NCI-H526 (cell line): ENCODE data around the gene RHOT2.

ENCODE experiments used
- DNase-seq, 2 experiments: peaks; one replicate each; lab custom pipeline; 2025; lab: John Stamatoyannopoulos, UW

The RHOT2 gene

GRCh38 chr16:647173-647902 lies 20.6 kb upstream of the RHOT2 start:
- DNase-seq: no peak

- peak in 1 of 2 experiments; percentile 71 for DNase-seq
These were observed 19.7 kb upstream of the RHOT2 start for GRCh38 chr16:648071-648780.

- DNase-seq: peak; percentile 74 to 93
These were observed 18.9 kb upstream of the RHOT2 start, which contains the start of gene WDR90 for GRCh38 chr16:648781-649589. TSS of gene WDR90 (plus strand) at chr16:649365. CDS start at chr16:649417, 52 bp downstream.

GRCh38 chr16:649631-650030 lies 18.3 kb upstream of the RHOT2 start:
- DNase-seq: peak in 1 of 2 experiments; percentile 20

- DNase-seq: no peak
These were observed 16.1 kb upstream of the RHOT2 start for GRCh38 chr16:651844-652243.

GRCh38 chr16:652454-653305 lies 15.3 kb upstream of the RHOT2 start:
- no peak for DNase-seq

GRCh38 chr16:654034-654433 lies 13.9 kb upstream of the RHOT2 start:
- DNase-seq: no peak

GRCh38 chr16:657487-657886 lies 10.4 kb upstream of the RHOT2 start:
- no peak for DNase-seq

GRCh38 chr16:658679-659571 lies 9.0 kb upstream of the RHOT2 start:
- DNase-seq: no peak

GRCh38 chr16:659618-660017 lies 8.3 kb upstream of the RHOT2 start:
- DNase-seq: no peak

- no peak for DNase-seq
These were observed 7.8 kb upstream of the RHOT2 start for GRCh38 chr16:660132-660458.

GRCh38 chr16:660459-661183 lies 7.3 kb upstream of the RHOT2 start:
- DNase-seq: peak; percentile 50 to 84

GRCh38 chr16:661184-661821 lies 6.6 kb upstream of the RHOT2 start:
- DNase-seq: no peak

GRCh38 chr16:662095-662494 lies 5.8 kb upstream of the RHOT2 start:
- DNase-seq: no peak

GRCh38 chr16:662597-662996 lies 5.3 kb upstream of the RHOT2 start:
- no peak for DNase-seq

GRCh38 chr16:666572-666971 lies 1.4 kb upstream of the RHOT2 start:
- DNase-seq: no peak

GRCh38 chr16:667113-667779 lies 686 bp upstream of the RHOT2 start:
- no peak for DNase-seq

- no peak for DNase-seq
These were observed 713 bp downstream of the RHOT2 start for GRCh38 chr16:668519-669171.

- no peak for DNase-seq
These were observed 1.7 kb downstream of the RHOT2 start for GRCh38 chr16:669666-670065.
